Astrocyte of the cerebellum (primary cell): Measurements from ENCODE around the gene DMD.

ENCODE experiments used
- DNase-seq: peaks from one replicate; pipeline ENCODE4 v3.0.0-alpha.2; 2011; ENCODE audit warnings: low read depth
- H3K4me3 ChIP-seq: 2 replicates; pipeline ENCODE4 v1.5.1; 2011; ENCODE audit warnings: mild to moderate bottlenecking, low read depth, low read length, moderate library complexity
- in situ Hi-C: cut with HindIII; loops from 2 replicates; pipeline ENCODE4 v1.10.0; 2017; ENCODE audit warnings: low sequenced_read_pairs
- TF ChIP-seq, protein P1 (sequence below): IDR thresholded peaks from 2 replicates; pipeline ENCODE4 v1.5.1; 2012; ENCODE audit warnings: low read length, low read depth, moderate library complexity, mild to moderate bottlenecking; ENCODE audit errors: missing control alignments

The DMD gene

GRCh38 chrX:32024072-32024471 is 1187.3 kb downstream of the DMD start:
- TF ChIP-seq, protein P1, sequence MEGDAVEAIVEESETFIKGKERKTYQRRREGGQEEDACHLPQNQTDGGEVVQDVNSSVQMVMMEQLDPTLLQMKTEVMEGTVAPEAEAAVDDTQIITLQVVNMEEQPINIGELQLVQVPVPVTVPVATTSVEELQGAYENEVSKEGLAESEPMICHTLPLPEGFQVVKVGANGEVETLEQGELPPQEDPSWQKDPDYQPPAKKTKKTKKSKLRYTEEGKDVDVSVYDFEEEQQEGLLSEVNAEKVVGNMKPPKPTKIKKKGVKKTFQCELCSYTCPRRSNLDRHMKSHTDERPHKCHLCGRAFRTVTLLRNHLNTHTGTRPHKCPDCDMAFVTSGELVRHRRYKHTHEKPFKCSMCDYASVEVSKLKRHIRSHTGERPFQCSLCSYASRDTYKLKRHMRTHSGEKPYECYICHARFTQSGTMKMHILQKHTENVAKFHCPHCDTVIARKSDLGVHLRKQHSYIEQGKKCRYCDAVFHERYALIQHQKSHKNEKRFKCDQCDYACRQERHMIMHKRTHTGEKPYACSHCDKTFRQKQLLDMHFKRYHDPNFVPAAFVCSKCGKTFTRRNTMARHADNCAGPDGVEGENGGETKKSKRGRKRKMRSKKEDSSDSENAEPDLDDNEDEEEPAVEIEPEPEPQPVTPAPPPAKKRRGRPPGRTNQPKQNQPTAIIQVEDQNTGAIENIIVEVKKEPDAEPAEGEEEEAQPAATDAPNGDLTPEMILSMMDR, result no peak
- in situ Hi-C loops, result no loop called here
- DNase-seq, result no peak
- H3K4me3 ChIP-seq, result no peak overlapping the region

DNA sequence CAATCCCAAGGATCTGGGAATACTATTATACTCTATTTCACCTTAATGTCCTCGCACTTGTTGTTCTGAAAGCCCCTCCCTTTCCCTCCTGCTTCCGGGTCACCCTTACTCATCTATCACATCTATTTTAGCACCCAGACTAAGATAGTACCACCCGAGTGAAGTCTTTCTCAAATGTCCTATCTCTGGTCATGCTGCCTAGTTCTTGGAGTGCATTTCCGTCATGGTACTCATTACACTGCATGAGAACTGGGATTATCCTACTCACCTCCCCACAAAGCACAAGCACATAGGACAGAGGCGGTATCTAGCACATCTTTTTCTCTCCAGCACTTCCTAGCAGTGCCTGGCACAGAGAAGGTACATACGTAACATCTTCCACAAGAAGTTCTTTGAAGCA is 1195.2 kb downstream of the DMD start:
- H3K4me3 ChIP-seq, result no peak overlapping the region
- no peak for DNase-seq
- in situ Hi-C loops, result no loop called here
- TF ChIP-seq, protein P1, result no peak

- TF ChIP-seq, protein P1, result no peak
- in situ Hi-C loops, result no loop called here
- H3K4me3 ChIP-seq, result no peak overlapping the region
- DNase-seq, result no peak
These were observed 1200.4 kb downstream of the DMD start for GRCh38 chrX:32010948-32011347.

DNA sequence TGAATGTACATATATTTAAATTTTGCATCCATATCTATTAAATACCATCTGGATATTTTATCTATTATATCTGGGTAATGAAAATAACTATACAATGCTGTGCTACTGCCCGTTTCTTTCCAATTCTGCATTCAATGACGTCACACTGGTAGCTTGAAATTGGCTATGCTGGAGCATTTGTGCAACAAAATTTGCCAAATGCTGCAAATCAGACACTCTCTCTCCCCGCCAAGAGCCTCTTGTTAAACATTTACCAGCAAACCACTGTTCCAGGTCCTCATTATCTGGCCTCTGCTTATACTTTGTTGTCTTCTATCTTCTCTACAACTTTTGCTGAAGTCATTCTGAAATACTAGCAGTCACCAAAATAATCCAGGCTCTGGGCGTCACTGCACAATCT is 1201.1 kb downstream of the DMD start:
- H3K4me3 ChIP-seq, result no peak overlapping the region
- TF ChIP-seq, protein P1, result no peak
- in situ Hi-C loops, result no loop called here
- DNase-seq, result no peak

DNA sequence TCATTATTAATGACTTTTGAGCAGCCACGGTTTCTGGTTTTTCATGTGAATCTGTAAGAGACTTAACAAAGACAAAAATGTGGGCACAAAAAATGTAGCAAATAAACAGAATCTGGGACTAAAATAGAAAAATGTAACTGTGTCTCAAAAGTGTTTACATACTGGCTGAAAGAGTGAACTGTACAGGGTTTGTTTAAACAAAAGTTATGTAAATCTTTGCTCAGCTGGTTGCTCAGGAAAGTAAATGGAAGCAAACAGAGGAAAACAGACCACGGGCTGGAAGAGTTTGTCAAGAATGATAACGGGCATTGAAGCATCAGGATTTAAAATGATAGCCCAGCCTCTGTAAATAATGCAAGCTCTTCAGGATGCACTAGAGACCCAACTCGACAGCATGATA is 1217.7 kb downstream of the DMD start:
- TF ChIP-seq, protein P1, result no peak
- DNase-seq, result no peak
- H3K4me3 ChIP-seq, result no peak overlapping the region
- in situ Hi-C loops, result no loop called here

DNA sequence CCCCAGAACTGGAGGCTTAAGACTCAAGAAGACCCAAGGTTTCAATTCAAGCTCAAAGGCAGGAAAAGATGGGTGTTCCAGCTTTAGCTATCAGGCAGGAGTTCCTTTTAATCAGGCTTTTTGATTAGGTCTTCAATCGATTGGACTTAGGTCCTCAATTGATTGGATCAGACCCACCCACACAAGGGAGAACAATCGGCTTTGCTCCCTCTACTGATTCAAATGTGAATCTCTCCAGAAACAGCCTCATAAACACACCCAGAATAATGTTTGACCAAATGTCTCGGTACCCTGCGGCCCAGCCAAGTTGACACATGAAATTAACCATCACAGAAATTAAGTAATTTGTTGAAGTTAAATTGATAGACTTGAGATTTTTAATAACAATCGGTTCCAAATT is 1222.4 kb downstream of the DMD start:
- TF ChIP-seq, protein P1, result no peak
- in situ Hi-C loops, result no loop called here
- no peak overlapping the region for H3K4me3 ChIP-seq
- DNase-seq, result no peak

DNA sequence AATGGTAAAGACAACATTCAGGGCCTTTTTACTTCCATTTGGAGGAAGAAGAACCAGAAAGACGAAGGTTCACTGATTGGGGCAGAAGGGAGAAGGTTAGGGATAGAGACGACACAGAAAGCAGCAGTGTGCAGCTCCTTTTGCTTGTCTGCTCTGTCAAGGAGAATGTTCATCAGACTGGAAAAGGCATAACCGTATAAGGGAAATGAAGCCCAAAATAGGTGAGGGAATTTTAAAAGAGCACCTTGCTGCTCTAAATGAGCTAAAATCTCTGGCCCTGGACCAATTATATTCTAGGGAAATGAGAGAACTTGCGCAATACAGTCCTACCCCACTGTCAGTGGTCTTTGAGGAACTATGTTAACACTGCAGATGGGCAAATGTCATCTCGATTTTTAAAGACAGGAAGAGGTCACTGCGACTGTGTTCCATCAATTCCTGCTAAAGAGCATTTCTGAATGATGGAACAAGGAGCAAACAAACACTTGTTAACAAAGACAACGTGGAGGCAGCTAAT is 1229.7 kb downstream of the DMD start:
- no peak overlapping the region for H3K4me3 ChIP-seq
- in situ Hi-C loops, result no loop called here
- DNase-seq, result no peak
- TF ChIP-seq, protein P1, result no peak
